Measurements from ENCODE around the gene TFIP11.

Gene TFIP11

GRCh38 chr22:26522592-26522991, 10.3 kb upstream of the TFIP11 start:
- H3K4me3 Mint-ChIP-seq, result no peak overlapping the region
- no peak for DNase-seq
- H3K27ac Mint-ChIP-seq, result peak overlapping the region; percentile 68
- H3K27me3 Mint-ChIP-seq (ENCODE audit: low read depth, poor library complexity), result no peaks in the 10 kb centered on the region
- no peaks in the 10 kb centered on the region for H3K4me1 Mint-ChIP-seq
- H3K36me3 Mint-ChIP-seq (ENCODE audit: low read depth), result no peaks in the 10 kb centered on the region
- no peak for TF ChIP-seq CTCF (IDR thresholded peaks at IDR 0.05)
- no peaks in the 10 kb centered on the region for H3K9me3 Mint-ChIP-seq

GRCh38 chr22:26522012-26522411, 9.7 kb upstream of the TFIP11 start:
- no peaks in the 10 kb centered on the region for H3K4me1 Mint-ChIP-seq
- no peak for DNase-seq

GRCh38 chr22:26517429-26517828, 5.2 kb upstream of the TFIP11 start:
- no peak for DNase-seq
- TF ChIP-seq CTCF (IDR thresholded peaks at IDR 0.05), result no peak
- Mint-ChIP-seq H3K36me3 (ENCODE audit: low read depth) (peaks cover 4% of the 10 kb centered on the region), H3K9me3 (no peaks in the 10 kb centered on the region), H3K4me1 (peaks cover 24% of the 10 kb centered on the region), H3K27me3 (ENCODE audit: low read depth, poor library complexity) (no peaks in the 10 kb centered on the region), H3K27ac (no peak overlapping the region), H3K4me3 (no peak overlapping the region)

More at GRCh38 chr22:26522012-26522411, 9.7 kb upstream of the TFIP11 start:
- H3K27ac Mint-ChIP-seq, result no peak overlapping the region
- no peak overlapping the region for H3K4me3 Mint-ChIP-seq
- no peaks in the 10 kb centered on the region for H3K36me3 Mint-ChIP-seq (ENCODE audit: low read depth)
- H3K27me3 Mint-ChIP-seq (ENCODE audit: low read depth, poor library complexity), result no peaks in the 10 kb centered on the region
- TF ChIP-seq CTCF (IDR thresholded peaks at IDR 0.05), result no peak
- H3K9me3 Mint-ChIP-seq, result no peaks in the 10 kb centered on the region

GRCh38 chr22:26516503-26516902, 4.2 kb upstream of the TFIP11 start:
- H3K4me3 Mint-ChIP-seq, result no peak overlapping the region
- no peaks in the 10 kb centered on the region for H3K27me3 Mint-ChIP-seq (ENCODE audit: low read depth, poor library complexity)
- no peak for TF ChIP-seq CTCF (IDR thresholded peaks at IDR 0.05)
- no peak for DNase-seq
- H3K36me3 Mint-ChIP-seq (ENCODE audit: low read depth), result peaks cover 4% of the 10 kb centered on the region
- H3K4me1 Mint-ChIP-seq, result peaks cover 34% of the 10 kb centered on the region
- no peaks in the 10 kb centered on the region for H3K9me3 Mint-ChIP-seq
- no peak overlapping the region for H3K27ac Mint-ChIP-seq

- H3K4me1 Mint-ChIP-seq, result peaks cover 39% of the 10 kb centered on the region
- H3K9me3 Mint-ChIP-seq, result no peaks in the 10 kb centered on the region
- TF ChIP-seq CTCF (IDR thresholded peaks at IDR 0.05), result no peak
- H3K27me3 Mint-ChIP-seq (ENCODE audit: low read depth, poor library complexity), result no peaks in the 10 kb centered on the region
- no peak overlapping the region for H3K27ac Mint-ChIP-seq
- peaks cover 4% of the 10 kb centered on the region for H3K36me3 Mint-ChIP-seq (ENCODE audit: low read depth)
- no peak for DNase-seq
- H3K4me3 Mint-ChIP-seq, result no peak overlapping the region
These were observed 3.7 kb upstream of the TFIP11 start for GRCh38 chr22:26515931-26516330.

GRCh38 chr22:26514419-26515161, 2.3 kb upstream of the TFIP11 start:
- H3K4me1 Mint-ChIP-seq, result peaks cover 44% of the 10 kb centered on the region
- DNase-seq, result no peak
- no peaks in the 10 kb centered on the region for H3K27me3 Mint-ChIP-seq (ENCODE audit: low read depth, poor library complexity)
- H3K4me3 Mint-ChIP-seq, result peak overlapping the region; percentile 100
- H3K36me3 Mint-ChIP-seq (ENCODE audit: low read depth), result peaks cover 13% of the 10 kb centered on the region
- no peaks in the 10 kb centered on the region for H3K9me3 Mint-ChIP-seq
- no peak for TF ChIP-seq CTCF (IDR thresholded peaks at IDR 0.05)
- peak overlapping the region; percentile 99 for H3K27ac Mint-ChIP-seq
